Right ventricle myocardium inferior (tissue), 1 donor: ENCODE results near the gene COBL. TPM values are rescaled to one million over a fixed set of nuclear protein-coding genes. Genes with fewer than 3 reads are reported as not detected.
A peak's percentile ranks its signal among the peaks of the same experiment; 100 is the strongest.
"Not testable (repeated sequence)": the region's sequence is repeated elsewhere in the genome, so short reads cannot be mapped to it uniquely, and the experiment has no call there.

Experiments used
- ATAC-seq: fragments of 200-7000 bp; cut with Tn5 transposase; one replicate; pipeline ENCODE4 v1.9.1; 2020; ENCODE audit warnings: mild to moderate bottlenecking, moderate library complexity
- DNase-seq: peaks from one replicate; pipeline ENCODE4 v3.0.0; 2021; ENCODE audit errors: missing footprints
- intact Hi-C: fragments of 100-400 bp; cut with DNase I; formaldehyde crosslinking; loops from one replicate; pipeline ENCODE4 v1.11.0; 2022
- total RNA-seq: library from RNA; stranded (reverse); fragmentation: NEBNext Ultra II Directional; extraction: Animal tissue kit (Norgen Biotek cat#: 25700); gene quantifications from one replicate; pipeline ENCODE4 v1.2.1, GENCODE V29; 2021
- donor health status: DM: no; HTN: yes; CAD: no; lungs with severe emphysema.

The COBL gene
- total RNA-seq, 1 donor from 2014 or later = 88.3 TPM

DNA sequence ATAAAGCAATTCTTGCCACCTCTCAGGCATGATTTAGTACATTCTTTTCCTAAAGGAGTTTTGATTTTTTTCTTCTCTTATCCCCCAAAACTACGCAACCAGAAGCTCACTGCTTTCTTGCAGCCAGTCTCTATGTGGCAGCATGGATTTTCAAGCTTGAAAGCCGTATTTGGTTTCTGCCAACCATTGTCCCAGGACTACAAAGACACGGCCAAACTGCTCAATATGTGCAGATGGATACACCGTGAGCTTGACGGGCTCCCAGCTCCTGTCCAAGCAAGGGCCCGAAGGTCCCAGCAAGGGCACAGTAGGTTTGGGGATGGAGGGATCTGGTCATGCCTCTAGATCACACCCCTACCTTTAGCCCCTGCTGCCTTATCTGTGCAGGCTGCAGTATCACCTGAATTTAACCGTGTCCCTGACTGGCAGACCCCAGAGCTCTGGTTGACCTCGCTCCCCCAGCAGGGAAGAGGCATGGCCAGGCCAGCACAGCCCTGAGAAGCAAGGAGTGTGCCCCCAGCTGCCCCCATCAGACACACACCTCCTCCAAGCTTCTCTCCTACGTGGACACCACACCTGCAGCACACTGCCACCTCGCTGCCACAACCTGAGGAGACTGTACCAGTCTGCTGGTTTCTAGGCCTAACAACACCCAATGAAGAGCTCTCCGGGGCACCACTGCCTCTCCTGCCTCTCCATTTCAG is 86.8 kb downstream of the COBL start:
- intact Hi-C loops = no loop called here
- no peak for DNase-seq
- no peak for ATAC-seq

DNA sequence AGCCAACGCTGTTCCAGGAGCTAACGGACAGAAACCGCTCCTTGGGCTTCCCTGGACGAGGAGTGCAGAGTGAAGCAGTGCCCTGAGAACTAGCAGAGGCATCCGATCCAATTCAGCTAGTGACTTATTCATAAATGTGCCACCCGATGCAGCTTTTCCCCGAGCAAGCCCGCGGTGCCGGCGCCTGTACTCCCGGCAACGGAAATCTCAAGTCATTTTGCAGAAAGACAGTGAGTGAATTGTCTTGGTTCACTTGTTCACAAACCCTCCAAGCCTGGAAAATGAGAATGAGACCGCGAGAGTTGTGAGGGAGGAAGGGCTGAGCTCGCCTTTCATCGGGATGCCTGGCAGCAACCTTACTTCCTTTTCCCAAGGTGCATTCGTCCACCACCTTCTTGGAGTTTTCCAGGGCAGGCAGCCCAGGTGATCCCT is 87.5 kb downstream of the COBL start:
- intact Hi-C loops = no loop called here
- DNase-seq (no peak), ATAC-seq (no peak)

DNA sequence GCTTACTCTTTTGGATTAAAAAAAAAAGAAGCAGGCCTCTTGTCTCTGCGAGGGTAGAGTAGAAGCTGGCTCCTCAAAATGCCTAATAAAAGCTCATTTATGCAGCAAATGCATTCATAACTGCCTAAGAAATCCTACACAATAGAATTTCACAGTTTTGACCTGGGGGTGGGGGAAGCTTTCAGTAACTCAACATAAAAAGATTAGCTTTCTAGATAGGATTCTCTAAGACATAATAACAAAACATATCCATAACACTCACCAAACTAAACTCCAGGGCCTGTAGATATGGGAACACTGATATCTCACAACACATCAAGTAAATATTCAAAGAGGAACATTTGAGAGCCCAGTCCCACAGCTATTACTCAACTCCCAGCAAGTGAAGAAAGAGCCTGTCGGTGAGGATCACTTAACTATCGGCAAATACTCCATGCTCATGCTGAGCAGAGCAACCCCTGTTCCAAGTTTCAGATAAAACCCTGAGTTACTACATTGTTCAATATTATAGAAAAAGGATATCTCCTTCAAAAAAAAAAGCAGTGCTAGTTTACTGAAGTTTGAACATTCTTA is 88.1 kb downstream of the COBL start:
- no peak for ATAC-seq
- DNase-seq = no peak
- intact Hi-C loops = no loop called here

DNA sequence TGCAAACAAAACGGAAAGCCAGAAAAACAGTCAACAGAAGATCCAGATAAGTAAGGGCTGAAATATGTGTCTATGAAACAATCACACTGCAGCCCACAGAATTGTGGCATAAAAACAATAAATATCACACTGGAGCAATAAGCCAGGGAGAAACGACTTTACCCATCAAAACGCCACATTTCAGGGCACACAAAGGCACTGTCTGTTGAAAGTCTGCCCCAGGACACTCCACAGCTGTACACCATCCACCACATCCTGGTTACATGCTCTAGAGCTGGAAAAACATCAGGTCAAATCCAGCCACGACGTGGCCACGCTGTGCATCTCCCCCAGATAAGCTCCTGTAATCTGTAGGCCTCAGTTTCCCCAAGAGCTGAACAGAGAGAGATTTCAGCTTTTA is 88.7 kb downstream of the COBL start:
- intact Hi-C loops = no loop called here
- DNase-seq (no peak), ATAC-seq (no peak)

DNA sequence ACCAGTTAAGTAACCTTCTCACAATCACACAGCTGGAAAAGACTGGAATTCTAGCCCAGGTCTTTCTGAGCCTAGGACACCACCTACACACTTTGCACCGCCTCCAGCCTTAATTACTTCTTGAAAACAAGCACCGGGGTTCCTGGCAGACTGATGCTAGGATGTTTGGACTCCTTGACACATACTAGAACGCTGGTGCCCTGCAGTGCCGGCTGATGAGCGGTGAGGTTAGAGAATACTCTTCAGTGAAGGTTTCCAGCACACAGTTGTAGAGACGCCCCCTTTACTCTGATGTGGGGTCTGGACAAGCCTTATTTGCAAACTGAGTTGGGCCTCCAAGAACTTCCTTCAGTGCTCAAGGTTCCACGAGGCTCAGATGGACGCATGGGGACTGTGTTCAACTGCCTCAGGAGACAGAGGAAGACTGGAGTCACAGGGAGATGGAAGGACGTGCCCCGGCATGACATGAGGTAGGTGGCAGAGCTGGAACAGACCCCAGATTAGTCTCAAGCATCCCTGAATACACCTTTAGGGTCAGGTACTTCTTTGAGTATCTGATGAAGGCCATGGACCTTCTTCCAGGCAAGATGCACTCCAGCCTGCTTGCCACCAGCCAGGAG is 89.6 kb downstream of the COBL start:
- intact Hi-C loops = no loop called here
- no peak for ATAC-seq

DNA sequence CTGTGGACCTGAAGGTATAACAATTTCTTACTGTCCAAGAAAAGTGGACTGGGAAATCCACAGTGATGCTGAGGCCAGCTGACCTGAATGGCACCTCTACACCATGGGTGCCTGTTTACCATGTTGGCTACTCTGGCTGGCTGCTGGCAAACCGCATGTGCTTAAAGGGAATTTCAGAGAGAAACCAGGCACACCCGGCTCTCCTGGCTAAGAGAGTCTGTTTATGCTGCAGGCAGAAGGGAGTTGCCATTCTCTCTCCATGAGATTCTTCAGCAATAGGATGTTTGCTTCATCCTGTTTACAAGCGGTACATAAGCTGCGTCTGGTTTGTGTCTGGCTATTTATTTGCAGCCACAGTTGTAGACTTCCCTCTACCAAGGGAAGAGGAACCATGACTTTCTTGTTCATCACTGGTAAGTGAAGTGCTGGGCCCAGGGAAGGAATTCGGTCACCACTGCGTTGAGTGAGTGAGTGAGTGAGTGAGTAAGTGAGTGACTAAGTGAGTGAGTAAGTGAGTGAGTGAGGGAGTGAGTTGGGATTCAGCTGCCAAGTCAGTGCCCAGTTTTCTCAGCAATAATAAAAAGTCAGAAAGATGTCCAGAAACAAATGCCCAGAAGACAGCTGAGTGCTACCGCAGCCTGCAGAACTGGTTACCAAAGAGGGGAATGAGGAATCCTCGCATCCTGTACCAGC is 90.4 kb downstream of the COBL start:
- ATAC-seq (no peak), DNase-seq (no peak)
- intact Hi-C loops = no loop called here

More for the DNA sequence above, 89.6 kb downstream of the COBL start:
- DNase-seq = no peak

DNA sequence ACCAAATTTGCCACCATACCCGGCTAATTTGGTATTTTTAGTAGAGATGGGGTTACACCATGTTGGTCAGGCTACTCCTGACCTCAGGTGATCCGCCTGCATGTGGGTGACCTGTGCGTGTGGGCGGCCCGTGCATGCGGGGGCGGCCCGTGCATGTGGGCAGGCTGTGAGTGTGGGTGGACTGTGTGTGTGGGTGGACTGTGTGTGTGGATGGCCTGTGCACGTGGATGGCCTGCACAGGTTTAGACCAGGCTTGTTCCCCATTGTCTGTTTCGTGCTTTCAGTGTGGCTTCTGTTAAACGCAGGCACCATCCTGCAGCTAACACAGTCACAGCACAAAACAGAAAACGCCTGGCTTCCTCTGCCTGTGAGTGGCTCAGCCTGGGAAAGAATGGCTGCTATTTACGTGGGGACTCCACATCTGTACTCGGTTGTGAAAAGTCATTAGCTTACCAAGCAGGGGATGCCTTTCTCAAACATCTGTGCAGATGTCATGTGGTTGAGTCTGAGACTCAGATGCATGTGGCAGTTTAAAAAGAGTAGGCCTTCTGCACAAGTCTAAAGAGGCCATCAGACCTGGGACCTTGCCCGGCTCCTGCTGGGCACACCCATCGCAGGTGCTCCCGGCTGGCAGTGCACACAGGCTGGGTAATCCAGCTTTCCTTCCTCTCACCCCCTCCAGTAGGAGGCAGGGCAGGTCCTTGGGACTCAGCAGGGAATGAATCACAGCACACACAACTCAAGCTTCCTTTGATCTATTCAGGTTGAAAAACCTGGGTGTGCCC is 91.6 kb downstream of the COBL start:
- intact Hi-C loops = no loop called here
- ATAC-seq (no peak), DNase-seq (no peak)

DNA sequence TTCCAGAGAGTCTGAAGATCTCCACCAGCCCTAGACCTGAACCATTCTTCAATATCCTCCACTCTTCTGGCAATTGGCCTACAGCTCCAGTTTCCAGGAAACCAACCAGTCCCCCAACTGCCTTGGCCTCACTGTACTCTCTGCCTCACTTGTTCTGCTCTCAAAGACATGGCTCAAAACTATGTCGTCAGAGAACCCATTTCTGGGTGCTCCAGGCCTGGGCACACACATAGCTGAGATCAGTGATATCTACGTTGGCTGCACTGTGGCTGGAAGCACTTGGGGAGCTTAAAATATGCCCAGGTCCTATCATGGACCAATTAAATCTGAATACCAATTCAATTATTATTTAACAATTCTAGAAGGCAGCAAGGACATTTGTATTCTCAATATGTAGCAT is 93.1 kb downstream of the COBL start:
- no peak for ATAC-seq
- no peak for DNase-seq
- intact Hi-C loops = no loop called here

DNA sequence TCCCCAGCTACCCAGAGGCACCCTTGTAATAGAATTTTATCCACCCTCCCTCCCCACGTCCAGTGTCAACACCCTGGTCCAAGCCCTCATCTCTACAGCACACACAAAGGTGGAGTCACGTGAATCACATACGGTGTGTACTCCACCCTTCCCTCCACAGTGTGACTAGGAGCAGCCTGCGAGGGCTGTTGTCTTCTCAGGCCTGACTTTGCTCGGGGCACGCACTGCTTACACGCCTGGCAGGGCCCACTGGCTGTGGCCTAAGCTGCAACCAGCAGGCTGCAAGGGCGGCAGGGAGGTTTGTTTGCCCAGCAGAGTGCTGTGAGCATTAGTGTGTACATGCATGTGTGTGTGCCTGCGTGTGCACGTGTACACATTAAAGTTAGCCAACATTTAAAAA is 93.7 kb downstream of the COBL start:
- ATAC-seq (no peak), DNase-seq (no peak)
- intact Hi-C loops = no loop called here

DNA sequence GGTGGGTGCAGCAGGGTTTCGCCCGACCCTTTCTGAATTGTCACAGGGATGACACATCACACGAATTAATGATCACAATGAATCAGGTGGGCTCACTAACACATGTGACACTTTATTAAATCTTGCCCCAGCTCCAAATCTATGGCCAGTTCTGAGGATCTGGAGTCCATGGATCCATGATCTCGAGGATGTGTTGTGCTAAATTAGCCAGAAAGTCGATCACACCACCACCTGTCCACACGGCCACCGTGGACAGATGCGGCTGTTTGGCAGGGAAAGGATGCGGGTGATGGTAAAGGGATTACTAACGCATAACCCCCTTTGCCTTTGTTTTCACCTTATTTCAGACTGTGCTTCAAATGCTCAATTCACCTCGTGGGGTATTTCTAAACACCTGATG is 96.4 kb downstream of the COBL start:
- intact Hi-C loops = no loop called here

DNA sequence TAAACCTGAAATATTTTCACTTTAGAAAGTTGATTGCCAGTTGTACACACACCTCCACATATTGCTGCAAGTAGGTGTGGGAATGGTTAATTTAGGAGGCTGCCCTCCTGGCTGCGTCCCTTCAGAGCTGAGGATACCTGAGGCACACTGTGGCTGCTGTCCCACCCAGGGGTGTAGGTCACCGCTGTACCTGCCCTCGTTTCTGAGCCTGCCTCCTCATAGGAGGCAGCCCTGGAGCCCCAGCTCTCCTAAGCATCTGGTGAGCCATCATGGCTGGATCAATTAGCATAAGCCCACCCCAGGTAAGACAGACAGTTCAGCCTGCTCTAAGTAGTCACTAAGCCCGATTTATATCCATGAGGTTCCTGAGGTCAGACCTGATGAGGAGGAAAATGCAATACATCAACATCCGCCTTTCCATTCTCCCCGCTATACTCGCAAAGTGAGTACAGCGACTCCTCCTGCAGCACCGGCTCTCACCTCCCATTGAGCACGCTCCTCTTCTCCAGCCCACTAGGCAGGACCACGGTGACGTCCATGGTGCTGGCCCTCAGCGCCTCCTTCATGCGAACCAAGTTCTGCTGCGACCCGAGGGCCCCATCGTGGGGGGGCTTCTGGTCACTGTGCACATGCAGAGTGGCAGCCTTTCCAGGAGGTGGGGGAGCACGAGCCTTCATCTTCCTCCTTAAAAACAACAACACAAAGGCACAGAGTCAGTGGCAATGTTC is 97.2 kb downstream of the COBL start:
- DNase-seq = no peak
- no peak for ATAC-seq
- intact Hi-C loops = no loop called here

More for the DNA sequence above, 96.4 kb downstream of the COBL start:
- DNase-seq (no peak), ATAC-seq (no peak)

DNA sequence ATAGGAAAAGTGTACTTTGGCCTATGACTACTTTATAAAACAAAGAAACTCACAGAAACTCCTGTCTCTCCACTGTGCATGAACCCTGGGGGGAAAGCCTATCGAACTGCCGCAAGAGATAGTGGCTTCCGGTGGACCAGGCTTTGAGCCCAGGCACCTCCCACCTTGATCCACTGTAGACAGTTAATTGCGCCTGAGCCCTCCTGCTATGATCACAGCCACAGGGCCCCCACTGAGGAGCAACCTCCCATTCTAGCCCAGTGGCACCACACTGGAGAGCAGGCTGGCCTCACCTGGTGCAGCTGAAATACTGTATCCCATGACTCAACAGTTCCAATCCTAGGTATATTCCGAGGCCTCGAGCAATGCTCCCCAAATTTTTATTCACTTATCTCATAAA is 98.8 kb downstream of the COBL start:
- ATAC-seq (no peak), DNase-seq (no peak)
- intact Hi-C loops = no loop called here

DNA sequence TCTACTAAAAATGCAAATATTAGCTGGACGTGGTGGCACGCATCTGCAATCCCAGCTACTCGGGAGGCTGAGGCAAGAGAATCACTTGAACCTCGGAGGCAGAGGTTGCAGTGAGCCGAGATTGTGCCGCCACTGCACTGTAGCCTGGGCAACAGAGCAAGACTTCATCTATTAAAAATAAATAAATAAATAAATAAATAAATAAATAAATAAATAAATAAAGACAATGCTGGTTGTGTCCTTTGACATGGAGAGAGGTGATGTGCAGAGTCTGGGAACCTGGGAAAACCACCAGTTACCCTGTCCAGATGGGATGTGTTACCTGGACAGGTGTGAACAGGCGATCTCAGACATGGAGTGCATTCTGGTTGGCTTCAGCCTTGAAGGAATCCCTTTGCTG is 102.5 kb downstream of the COBL start:
- no peak for DNase-seq
- ATAC-seq = no peak
- intact Hi-C loops = no loop called here

DNA sequence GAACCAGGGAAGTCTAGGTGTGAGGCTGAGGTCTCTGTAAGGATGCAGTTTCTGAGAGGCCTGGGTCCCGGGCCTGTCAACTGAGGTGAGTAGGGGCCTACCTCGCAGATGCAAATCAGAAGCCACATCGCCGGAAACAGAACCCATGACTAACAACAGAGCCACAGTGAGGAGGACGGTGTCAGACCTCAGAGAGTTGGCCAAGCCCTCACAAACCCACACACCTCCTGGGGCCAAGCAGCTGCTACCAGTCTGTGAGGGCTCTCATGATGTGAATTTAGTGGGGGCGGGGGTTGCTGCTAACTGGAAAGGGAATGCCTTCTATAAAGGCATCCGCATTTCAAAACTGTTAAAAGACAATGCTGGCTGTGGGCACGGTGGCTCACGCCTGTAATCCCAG is 103.0 kb downstream of the COBL start:
- intact Hi-C loops = no loop called here
- no peak for DNase-seq
- ATAC-seq = no peak

DNA sequence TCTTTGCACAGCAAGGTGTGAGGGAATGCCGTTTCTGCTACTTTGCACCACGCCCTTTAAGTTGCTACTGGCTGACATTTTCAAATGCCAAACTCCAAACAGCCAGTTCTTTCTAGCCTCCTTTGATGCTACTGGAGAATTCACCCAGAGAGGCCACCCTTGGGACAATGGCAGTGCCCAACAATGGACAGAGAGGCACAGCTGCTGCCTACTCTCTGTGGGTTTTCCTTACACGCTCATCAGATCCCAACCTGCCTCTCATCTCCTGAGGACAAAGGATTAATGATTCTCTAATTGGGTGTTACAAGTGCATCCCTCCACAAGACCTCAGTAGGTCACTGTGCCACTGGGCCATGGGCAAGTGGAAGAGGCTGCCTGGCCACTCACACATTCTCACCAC is 105.8 kb downstream of the COBL start:
- ATAC-seq (no peak), DNase-seq (no peak)
- intact Hi-C loops = no loop called here

DNA sequence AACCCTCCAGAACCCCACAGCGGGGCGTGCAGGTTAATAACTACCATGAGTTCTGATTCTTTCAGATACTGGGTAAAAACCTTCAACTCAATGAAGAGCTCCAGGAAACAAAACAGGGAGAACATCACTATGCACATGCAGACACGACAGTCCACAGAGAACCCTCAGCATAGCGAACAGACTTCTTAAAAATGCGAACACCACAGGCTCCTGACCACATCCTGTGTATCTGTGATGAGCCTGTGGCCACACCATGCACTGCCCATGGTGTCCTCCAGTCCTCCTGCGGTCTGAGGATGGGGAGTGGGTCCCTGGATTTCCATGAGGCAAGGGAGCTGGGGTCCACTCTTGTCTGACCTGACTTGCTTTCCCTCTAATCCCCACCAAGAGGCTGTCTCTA is 107.2 kb downstream of the COBL start:
- no peak for DNase-seq
- ATAC-seq = no peak
- intact Hi-C loops = no loop called here

DNA sequence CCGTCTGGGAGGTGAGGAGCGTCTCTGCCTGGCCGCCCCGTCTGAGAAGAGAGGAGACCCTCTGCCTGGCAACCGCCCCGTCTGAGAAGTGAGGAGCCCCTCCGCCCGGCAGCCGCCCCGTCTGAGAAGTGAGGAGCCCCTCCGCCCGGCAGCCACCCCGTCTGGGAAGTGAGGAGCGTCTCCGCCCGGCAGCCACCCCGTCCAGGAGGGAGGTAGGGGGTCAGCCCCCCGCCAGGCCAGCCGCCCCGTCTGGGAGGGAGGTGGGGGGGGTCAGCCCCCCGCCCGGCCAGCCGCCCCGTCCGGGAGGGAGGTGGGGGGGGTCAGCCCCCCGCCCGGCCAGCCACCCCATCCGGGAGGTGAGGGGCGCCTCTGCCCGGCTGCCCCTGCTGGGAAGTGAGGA is 108.5 kb downstream of the COBL start:
- intact Hi-C loops = not testable (repeated sequence)

DNA sequence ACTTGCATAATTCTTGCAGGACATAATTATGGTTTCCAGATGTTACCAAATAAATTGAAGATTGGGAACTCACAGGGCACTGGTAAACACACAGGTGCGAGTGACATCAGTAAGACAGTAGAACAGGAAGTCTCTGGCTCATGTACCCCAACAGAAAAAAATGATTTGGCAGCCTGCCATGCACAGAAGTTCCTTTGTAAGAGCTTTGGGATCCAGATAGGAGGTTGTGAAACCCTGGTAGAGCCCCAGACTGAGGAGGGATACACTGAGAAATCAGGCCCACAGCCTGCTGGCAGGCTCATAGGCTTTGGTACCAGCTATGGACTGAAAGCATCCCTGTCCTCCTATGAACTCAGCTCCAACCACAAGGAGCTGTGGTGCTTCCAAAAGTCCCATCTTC is 118.0 kb downstream of the COBL start:
- DNase-seq = no peak
- intact Hi-C loops = no loop called here
- peak; percentile 42 for ATAC-seq

More for the DNA sequence above, 108.5 kb downstream of the COBL start:
- ATAC-seq, DNase-seq: not testable (repeated sequence)

DNA sequence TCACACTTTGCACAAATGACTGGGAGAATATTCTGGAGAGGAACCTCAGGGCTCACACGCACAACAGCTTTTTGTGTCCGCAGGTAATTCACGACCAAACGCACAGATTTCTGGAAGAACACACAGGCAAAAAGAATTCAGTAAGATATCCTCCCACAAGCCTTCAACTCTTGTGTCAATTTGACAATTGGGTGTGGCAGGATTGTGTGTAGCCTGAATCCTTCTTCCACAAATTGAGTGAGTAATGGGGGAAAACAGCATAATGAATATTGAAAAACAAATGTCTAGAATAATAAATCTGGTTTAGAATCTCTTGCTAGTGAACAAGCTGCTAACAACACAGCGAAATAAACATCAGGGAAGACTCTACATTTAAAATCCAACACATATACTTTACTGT is 125.6 kb downstream of the COBL start:
- intact Hi-C loops = no loop called here
- ATAC-seq (no peak), DNase-seq (no peak)
